ENCODE data around the gene HPSE2. TPM values are rescaled to one million over a fixed set of nuclear protein-coding genes. Genes with fewer than 3 reads are reported as not detected.

The HPSE2 gene
- total RNA-seq, 4 donors from 2014 or later: 1.1 TPM; not detected in 3

DNA sequence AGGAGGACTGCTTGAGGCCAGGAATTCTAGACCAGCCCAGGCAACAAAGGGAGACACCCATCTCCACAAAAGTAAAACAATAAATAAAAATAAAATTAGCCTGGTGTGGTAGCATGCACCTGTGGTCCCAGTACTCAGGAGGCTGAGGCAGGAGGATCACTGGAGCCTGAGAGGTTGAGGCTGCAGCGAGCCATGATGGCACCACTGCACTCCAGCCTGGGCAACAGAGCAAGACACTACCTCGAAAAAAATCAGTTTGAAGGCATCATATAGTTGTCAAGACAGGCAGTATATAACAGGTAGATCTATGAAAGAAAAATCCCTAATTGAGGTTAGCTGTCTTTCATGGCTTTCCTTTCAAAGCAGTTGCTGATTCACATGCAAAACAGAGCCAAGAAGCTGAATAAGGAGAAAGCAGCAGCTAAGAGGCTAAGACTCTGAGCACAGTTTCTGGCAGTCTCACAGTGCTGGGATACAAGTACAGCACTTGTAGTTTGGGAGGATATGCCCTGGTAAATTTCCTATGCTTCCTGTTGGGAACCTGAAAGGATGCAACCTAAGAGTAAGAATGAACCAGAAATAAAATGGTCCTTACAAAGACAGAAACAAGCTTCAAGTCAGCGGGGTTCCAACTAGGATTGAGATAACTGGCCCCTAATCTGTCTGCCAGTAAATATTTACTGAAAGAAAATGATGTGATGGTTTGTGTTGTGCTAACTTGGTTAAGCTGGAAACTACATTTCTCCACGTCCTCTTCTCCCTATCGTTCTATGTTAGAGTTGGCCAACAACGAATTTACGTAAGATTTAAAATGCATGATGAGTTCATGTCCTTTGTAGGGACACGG lies 420.4 kb downstream of the HPSE2 start:
- intact Hi-C loops (cut with DNase I; ENCODE audit: low total_unique reads) (no loop called here), in situ Hi-C loops (cut with MboI; ENCODE audit: low sequenced_read_pairs in 4 of 4) (no loop called here)
- Histone ChIP-seq H3K4me3 (no peak overlapping the region), H3K9me3 (no peaks in the 10 kb centered on the region), H3K36me3 (no peaks in the 10 kb centered on the region), H3K27me3 (no peaks in the 10 kb centered on the region), H3K27ac (no peak overlapping the region), H3K4me1 (no peaks in the 10 kb centered on the region)
- TF ChIP-seq, protein P1, sequence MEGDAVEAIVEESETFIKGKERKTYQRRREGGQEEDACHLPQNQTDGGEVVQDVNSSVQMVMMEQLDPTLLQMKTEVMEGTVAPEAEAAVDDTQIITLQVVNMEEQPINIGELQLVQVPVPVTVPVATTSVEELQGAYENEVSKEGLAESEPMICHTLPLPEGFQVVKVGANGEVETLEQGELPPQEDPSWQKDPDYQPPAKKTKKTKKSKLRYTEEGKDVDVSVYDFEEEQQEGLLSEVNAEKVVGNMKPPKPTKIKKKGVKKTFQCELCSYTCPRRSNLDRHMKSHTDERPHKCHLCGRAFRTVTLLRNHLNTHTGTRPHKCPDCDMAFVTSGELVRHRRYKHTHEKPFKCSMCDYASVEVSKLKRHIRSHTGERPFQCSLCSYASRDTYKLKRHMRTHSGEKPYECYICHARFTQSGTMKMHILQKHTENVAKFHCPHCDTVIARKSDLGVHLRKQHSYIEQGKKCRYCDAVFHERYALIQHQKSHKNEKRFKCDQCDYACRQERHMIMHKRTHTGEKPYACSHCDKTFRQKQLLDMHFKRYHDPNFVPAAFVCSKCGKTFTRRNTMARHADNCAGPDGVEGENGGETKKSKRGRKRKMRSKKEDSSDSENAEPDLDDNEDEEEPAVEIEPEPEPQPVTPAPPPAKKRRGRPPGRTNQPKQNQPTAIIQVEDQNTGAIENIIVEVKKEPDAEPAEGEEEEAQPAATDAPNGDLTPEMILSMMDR (IDR thresholded peaks at IDR 0.05 in 4 of 5, conservative IDR thresholded peaks at IDR 0.05 in 1 of 5): no peak
- TF ChIP-seq POLR2A (IDR thresholded peaks at IDR 0.05): no peak
- ATAC-seq (no peak), DNase-seq (no peak)

- Histone ChIP-seq H3K4me3 (no peak overlapping the region), H3K9me3 (no peaks in the 10 kb centered on the region), H3K27ac (no peak overlapping the region), H3K27me3 (no peaks in the 10 kb centered on the region), H3K4me1 (no peaks in the 10 kb centered on the region), H3K36me3 (no peaks in the 10 kb centered on the region)
- no peak for ATAC-seq
- intact Hi-C loops (cut with DNase I; ENCODE audit: low total_unique reads): no loop called here
- in situ Hi-C loops (cut with MboI; ENCODE audit: low sequenced_read_pairs in 4 of 4): no loop called here
- no peak for DNase-seq
- TF ChIP-seq POLR2A (IDR thresholded peaks at IDR 0.05): no peak
- TF ChIP-seq, protein P1 (IDR thresholded peaks at IDR 0.05 in 4 of 5, conservative IDR thresholded peaks at IDR 0.05 in 1 of 5): no peak
Observed at GRCh38 chr10:98814470-98814869, 421.2 kb downstream of the HPSE2 start.

GRCh38 chr10:98808282-98808892 lies 427.3 kb downstream of the HPSE2 start:
- no peak for DNase-seq
- in situ Hi-C loops (cut with MboI; ENCODE audit: low sequenced_read_pairs in 4 of 4): no loop called here
- Histone ChIP-seq H3K36me3 (no peaks in the 10 kb centered on the region), H3K27me3 (no peaks in the 10 kb centered on the region), H3K4me3 (no peak overlapping the region), H3K27ac (no peak overlapping the region), H3K4me1 (no peaks in the 10 kb centered on the region), H3K9me3 (no peaks in the 10 kb centered on the region)
- TF ChIP-seq, protein P1 (IDR thresholded peaks at IDR 0.05 in 4 of 5, conservative IDR thresholded peaks at IDR 0.05 in 1 of 5): no peak
- intact Hi-C loops (cut with DNase I; ENCODE audit: low total_unique reads): no loop called here
- ATAC-seq: no peak

DNA sequence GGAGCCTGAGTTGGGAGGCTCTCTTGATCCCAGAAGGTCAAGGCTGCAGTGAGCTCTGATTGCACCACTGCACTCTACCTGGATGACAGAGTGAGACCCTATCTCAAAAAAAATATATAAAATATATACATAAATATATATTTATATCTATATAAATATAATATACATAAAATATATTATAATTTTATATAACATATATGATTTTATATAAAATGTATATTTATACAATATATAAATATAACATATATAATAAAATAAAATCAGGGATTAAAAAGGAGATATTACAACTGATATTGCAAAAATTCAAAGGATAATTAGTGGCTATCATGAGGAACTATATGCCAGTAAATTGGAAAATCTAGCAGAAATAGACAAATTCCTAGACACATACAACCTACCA lies 435.4 kb downstream of the HPSE2 start:
- intact Hi-C loops (cut with DNase I; ENCODE audit: low total_unique reads): no loop called here
- in situ Hi-C loops (cut with MboI; ENCODE audit: low sequenced_read_pairs in 4 of 4): no loop called here
- Histone ChIP-seq H3K9me3 (no peaks in the 10 kb centered on the region), H3K27me3 (no peaks in the 10 kb centered on the region), H3K36me3 (no peaks in the 10 kb centered on the region), H3K4me3 (no peak overlapping the region), H3K4me1 (no peaks in the 10 kb centered on the region), H3K27ac (no peak overlapping the region)
- no peak for TF ChIP-seq POLR2A (IDR thresholded peaks at IDR 0.05)
- TF ChIP-seq, protein P1 (IDR thresholded peaks at IDR 0.05 in 4 of 5, conservative IDR thresholded peaks at IDR 0.05 in 1 of 5): no peak
- ATAC-seq (no peak), DNase-seq (no peak)

All from gastrocnemius medialis (tissue), 4 donors.